D721Med (cell line): ENCODE measurements around the gene TPO.

ENCODE experiments used
- DNase-seq: peaks from one replicate; pipeline ENCODE4 v3.0.0; 2011; ENCODE audit warnings: low spot score; ENCODE audit not compliant: insufficient read length
- FAIRE-seq: peaks from 2 replicates; lab custom pipeline; 2011; peaks lifted over from hg19 to GRCh38; lab: Jason Lieb, UNC
- CTCF ChIP-seq: IDR thresholded peaks from 2 replicates; pipeline ENCODE4 v1.5.1; 2012; ENCODE audit warnings: mild to moderate bottlenecking, control low read depth; ENCODE audit not compliant: insufficient read depth; ENCODE audit errors: missing control alignments

TPO gene

GRCh38 chr2:1509271-1510065, 96.2 kb downstream of the TPO start:
- no peak for TF ChIP-seq CTCF
- DNase-seq (no peak), FAIRE-seq (no peak)

- TF ChIP-seq CTCF, result no peak
- DNase-seq (no peak), FAIRE-seq (no peak)
Measured at GRCh38 chr2:1510176-1510575, 96.9 kb downstream of the TPO start.

- DNase-seq, result no peak
- no peak for TF ChIP-seq CTCF
- FAIRE-seq, result no peak
Measured at GRCh38 chr2:1511455-1511854, 98.2 kb downstream of the TPO start.

GRCh38 chr2:1512321-1513289, 99.3 kb downstream of the TPO start:
- no peak for FAIRE-seq
- DNase-seq, result no peak
- no peak for TF ChIP-seq CTCF

GRCh38 chr2:1514391-1515072, 101.3 kb downstream of the TPO start:
- TF ChIP-seq CTCF, result no peak
- no peak for FAIRE-seq

GRCh38 chr2:1515073-1515430, 101.8 kb downstream of the TPO start:
- FAIRE-seq (no peak), DNase-seq (no peak)
- TF ChIP-seq CTCF, result no peak

More at GRCh38 chr2:1514391-1515072, 101.3 kb downstream of the TPO start:
- DNase-seq, result no peak
